GM19025 (cell line): ENCODE measurements around the gene SNW1.
A peak's percentile ranks its signal among the peaks of the same experiment; 100 is the strongest.
"Not testable (repeated sequence)": the region's sequence is repeated elsewhere in the genome, so short reads cannot be mapped to it uniquely, and the experiment has no call there.

ENCODE experiments used
- ATAC-seq: cut with Tn5 transposase; IDR thresholded peaks from one replicate; pipeline ENCODE4 v1.9.1; 2021; ENCODE audit warnings: mild to moderate bottlenecking, low read depth, moderate library complexity; ENCODE audit not compliant: unreplicated experiment

SNW1 gene

DNA sequence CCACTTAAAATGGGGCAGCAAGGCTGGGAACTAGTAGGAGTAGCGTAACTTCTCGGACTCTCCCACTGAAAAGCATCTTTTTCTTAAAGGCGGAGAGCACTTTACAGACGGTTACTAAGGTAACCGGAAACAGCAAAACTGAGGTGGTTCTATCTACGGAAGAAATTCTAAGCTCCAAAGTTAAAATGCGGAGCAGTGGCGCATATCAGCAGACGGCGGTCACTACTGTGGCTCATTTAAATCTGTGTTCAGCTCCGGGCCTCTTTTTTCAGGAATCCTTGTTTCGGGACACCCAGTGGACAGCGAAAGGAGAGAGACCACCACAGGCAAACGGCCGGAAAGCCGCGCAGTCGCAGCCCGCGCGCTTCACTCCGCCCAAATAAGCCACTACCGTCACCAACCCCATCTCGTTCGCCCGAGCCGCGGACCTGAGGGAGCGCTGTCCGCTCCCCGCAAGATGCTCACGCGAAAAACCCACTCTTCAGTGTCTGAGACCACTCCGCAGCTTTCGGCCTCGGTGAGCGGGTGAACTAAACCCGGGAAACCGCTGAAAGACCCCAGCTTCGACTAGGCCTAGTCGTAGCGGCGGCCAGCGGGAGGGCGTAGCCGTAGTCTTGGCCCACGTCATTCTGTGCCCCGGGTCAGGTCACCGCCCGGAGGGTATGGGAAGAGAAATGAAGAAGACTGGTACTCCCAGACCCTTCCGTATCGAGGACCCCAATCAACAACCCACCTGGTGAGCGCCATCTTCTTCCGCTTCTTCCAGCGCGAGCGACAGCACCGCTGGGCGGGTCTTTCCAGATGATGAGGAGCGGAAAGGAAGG, at the start of gene SNW1:
Gene SNW1 (minus strand): TSS at position 776 of the 824 bp plus-strand sequence. CDS start 29 bp downstream, at position 747.
- ATAC-seq = peak; percentile 88

DNA sequence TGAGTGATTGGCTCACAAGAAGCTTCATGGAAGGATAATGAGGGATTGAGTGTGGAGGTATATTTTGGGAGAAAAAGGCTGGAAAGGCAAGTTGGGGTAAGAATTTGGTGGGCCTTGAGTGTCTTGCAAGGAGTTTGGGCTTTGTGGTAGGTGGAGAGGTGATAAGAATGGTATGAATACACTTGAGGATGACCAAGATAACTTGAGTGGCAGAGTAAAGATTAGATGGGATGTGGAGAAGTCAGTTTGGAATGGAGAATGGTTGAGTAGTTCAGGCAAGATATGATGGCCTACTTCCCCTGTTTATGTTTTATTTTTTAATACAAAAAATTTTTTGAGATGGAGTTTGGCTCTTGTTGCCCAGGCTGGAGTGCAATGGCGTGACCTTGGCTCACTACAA, 48.1 kb upstream of the SNW1 start:
- ATAC-seq = no peak

DNA sequence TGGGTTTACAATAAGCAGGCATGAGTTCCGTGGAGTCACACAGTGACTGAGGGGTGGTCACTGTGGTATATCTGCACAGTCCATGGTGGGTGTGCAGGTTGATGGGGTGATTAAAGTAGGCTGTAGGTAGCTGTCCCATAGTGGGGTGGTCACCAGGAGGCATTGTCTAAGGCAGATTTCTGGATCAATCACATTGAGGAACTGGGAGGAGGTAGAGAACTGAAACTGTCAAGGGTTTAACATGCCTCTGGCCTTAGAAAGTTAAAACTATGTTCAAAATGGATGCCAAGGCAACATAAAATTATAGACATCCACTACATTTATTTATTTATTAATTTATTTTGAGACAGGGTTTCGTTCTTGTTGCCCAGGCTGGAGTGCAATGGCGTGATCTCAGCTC, 47.3 kb upstream of the SNW1 start:
- ATAC-seq = no peak

DNA sequence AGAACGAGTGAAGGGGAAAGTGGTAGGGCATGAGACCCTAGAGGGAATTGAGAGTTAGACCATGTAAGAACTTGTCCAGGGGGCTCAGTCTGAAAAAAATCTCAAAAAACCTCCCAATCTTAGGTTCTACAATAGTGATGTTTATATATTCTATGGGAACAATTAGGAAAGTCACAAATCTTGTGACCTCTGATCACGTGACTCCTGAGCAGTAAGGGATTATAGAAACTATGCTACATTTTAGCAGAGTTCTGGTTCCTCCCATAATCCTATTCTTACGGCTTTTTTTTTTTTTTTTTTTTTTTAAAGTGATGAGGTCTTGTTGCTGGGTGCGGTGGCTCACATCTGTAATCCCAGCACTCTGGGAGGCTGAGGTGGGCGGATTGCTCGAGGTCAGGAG, 44.8 kb upstream of the SNW1 start:
- no peak for ATAC-seq

DNA sequence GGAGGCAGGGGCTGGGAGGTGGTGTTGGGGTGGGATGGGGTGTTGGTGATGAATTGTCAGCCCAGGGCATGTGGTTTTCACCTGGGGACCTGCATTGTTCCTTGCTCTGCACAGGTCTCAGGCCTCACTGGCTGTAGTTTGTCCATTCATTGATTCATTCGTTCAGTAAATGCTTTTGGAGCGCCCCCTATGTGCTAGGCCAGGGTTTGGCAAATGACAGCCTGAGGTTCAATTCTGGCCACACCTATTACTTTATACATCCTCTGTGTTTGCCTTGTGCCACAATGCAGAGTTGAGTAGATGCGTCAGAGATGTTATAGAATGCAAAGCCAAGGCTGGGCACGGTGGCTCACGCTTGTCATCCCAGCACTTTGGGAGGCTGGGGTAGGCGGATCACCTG, 43.6 kb upstream of the SNW1 start:
- no peak for ATAC-seq

DNA sequence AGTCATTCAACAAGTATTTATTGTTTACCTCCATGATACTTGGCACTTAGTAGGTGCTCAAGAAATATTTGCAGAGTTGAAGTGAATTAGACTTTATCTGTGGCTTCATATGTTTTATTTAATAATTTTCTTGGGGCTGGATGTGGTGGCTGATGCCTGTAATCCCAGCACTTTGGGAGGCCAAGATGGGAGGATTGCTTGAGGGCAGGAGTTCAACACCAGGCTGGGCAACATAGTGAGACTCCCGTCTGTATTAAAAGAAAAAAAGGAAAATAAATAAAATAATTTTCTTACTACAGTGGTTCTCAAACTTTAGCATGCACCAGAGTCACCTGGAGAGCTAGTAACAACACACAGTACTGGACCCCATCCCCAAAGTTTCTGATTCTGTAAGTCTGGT, 39.9 kb upstream of the SNW1 start:
- no peak for ATAC-seq

DNA sequence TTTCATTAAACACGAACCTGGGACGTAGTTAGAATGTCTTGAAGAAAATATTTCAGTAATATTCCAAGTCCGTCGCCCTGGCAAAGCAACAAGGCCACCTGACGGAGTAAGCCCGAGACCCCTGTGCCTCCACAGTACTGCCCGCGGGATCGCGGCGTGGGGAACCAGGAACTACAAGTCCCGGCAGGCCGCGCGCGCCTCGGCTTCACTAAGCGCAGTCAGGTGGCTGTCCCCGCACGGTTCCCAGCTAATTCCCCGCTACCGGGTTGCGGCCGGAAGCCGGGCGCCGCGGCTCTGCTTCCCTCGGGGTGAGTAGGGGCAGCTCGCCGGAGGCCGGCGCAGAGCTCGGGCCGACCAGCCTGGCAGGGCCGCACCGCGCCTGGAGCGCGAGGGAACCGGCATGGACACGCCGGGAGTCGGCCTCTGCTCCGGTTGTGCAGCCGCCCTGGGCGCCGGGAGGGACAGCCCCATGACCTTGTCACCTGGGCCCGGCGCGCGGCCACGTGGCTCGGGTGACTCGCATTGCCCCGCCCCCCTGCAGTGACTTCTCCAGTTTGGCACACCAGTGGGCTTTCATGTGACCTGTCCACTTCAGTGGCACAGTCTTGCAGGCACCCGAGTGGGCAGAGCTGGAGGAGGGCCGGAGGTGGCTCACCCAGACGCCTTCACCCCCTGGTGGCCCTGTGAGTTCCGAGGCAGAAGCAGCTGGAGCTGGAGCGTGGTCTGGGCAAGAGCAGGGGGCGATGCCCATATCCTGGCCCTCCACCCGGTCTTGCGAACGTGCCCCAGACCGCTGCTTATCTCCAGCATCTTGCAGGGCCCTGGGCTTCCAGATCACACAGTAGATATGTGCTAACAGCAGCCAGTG, 39.1 kb upstream of the SNW1 start, which contains the start of gene ADCK1:
Gene ADCK1 (plus strand): TSS at position 247 of the 868 bp plus-strand sequence. CDS start 18,870 bp downstream, outside the sequence.
- ATAC-seq = peak; percentile 97

DNA sequence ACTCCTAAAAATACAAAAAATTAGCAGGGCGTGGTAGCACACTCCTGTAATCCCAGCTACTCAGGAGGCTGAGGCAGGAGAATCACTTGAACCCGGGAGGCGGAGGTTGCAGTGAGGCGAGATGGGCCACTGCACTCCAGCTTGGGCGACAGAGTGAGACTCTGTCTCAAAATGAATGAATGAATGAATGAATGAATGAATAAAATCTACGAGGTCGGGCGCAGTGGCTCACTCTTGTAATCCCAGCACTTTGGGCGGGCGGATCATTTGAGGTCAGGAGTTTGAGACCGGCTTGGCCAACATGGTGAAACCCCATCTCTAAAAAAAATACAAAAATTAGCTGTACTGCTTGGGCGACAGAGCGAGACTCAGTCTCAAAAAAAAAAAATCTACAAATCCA, 38.5 kb upstream of the SNW1 start:
- not testable (repeated sequence) for ATAC-seq

DNA sequence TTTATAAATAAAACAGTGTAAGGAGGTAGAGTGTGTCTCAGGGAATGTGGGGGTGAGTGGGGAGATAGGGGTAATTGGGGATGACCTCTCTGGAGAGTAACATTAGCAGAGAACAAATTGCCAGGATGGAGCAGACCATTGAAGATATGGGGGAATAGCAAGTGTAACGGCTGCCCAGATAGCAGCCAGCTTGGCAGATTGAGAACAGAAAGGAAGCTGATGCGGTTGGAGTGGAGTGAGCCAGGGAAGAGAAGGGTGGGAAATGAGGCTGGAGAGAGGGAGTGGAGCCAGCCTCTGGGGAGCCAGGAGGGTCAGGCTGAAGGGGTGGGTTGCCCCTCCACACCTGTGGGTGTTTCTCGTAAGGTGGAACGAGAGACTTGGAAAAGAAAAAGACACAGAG, 33.4 kb upstream of the SNW1 start:
- ATAC-seq = no peak

DNA sequence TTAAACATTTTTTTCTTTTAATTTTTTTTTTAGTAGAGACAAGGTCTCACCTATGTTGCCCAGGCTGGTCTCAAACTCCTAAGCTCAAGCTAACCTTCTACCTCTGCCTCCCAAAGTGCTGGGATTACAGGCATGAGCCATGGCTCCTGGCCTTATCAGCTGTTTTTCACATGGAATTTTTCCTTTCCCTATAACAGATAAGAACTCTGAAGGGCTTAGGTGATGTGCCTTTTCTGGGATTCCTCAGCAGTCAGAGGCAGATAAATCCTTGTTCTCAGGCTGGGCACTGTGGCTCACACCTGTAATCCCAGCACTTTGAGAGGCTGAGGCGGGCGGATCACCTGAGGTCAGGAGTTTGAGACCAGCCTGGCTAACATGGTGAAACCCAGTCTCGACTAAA, 32.3 kb upstream of the SNW1 start:
- not testable (repeated sequence) for ATAC-seq

DNA sequence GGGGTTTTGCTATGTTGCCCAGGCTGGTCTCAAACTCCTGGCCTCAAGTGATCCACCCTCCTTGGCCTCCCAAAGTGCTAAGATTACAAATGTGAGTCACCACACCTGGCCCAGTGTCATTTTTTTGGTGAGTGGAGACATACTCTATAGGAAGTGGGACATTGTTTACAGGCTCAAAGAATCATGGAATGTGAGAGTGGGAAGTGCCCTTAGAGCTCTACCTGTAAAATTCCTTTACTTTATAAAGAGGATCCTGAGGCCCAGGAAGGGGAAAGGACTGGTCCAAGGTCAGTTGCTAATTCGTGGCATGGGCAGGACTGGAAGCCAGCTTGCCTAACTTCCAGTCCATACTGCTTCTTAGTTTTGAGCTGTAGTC, 30.3 kb upstream of the SNW1 start:
- no peak for ATAC-seq

DNA sequence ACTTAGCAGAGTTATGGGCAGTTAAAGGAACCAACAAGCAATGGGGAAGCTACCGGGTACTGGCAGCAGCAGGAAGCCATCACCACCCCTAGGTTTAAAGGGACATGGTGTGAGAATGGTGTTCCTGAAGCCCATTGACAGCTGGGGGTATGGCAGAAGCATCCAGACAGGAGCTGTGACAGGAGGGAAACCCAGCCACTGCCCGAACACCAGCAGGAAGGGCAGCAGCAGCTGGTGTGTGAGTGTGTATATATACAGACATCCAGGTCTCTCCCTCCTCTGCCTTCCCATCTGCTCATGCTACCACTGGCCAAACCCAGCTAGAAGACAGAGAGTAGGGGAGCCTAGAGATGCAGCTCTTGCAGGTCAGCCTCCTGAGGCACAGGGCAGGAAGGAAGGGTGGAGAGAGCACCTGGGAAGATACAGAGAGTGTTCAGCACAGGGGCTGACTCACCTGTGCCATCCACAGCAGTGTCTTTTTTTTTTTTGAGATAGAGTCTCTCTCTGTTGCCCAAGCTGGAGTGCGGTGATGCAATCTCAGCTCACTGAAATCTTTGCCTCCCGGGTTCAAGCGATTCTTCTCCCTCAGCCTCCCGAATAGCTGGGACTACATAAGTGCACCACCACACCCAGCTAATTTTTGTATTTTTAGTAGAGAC, 29.7 kb upstream of the SNW1 start:
- ATAC-seq = no peak

DNA sequence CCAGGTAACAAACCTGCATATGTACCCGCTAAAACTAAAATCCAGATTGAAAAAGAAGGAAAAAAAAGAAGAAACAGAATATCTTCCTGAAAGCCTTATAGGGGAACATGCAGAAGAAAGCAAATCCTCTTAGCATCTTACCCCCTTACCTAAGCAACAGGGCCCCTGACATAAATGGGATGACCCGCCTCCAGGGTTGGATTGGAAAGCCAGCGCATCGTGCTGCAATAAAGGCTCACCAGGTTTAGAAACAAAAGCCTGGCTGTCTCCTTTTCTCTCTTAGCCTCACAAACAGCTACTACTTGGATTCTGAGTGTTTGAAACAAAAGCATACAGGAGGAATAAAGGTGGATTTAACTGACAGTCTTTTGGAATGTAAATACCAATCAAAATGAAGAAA, 25.2 kb upstream of the SNW1 start:
- no peak for ATAC-seq

DNA sequence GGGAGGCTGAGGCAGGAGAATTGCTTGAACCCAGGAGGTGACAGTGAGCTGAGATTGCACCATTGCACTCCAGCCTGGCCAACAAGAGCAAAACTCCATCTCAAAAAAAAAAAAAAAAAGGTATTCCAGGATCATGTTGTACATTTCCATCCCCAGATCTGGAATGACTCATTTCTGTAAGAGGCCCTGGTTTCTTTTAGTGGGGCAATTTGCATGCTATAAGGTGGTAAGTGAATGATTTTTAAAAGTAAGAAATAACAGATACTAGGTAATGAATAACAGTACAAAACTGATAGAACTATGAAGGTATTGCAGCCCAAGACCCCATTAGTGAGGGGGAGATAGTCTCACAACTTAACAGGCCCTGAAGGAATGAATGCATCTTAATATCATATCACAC, 21.2 kb upstream of the SNW1 start:
- no peak for ATAC-seq

DNA sequence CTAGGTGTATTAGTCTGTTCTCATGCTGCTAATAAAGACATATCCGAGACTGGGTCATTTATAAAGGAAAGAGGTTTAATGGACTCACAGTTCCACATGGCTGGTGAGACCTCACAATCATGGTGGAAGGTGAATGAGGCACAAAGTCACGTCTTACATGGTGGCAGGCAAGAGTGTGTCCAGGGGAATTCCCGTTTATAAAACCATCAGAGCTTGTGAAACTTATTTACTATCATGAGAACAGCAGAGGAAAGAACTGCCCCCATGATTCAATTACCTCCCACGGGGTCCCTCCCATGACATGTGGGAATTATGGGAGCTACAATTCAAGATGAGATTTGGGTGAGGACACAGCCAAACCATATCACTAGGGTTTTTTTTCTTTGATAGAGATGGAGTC, 13.0 kb upstream of the SNW1 start:
- ATAC-seq = not testable (repeated sequence)

DNA sequence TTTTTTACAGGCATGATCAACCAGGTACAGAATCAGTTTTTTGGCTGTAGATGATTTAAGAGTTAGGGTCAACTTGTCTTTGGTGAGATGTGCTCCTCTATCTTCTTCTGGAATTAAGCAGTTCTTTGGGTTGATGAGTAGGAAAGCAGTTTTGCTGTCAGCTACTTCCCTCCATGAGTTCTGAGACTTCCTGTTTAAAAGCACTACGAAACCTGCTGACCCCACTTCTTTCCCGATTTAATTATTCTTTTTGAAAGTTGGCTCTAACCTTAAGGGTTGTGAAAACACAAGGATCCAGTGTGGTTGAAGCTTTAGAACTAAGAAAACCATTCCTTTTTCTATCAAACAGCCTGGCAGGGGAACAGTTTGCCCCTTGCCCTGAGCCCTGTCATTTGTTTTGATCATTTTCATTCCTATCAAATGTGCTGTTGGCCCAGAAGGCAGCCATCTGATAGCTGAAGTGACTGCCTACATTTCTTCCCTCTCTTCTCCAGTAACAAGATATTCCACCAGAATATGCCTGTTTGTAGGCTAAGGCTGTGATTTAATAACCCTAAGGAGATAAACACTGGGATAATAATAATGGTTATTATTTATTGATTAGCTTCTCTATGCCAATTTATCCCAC, 7.6 kb upstream of the SNW1 start:
- not testable (repeated sequence) for ATAC-seq

DNA sequence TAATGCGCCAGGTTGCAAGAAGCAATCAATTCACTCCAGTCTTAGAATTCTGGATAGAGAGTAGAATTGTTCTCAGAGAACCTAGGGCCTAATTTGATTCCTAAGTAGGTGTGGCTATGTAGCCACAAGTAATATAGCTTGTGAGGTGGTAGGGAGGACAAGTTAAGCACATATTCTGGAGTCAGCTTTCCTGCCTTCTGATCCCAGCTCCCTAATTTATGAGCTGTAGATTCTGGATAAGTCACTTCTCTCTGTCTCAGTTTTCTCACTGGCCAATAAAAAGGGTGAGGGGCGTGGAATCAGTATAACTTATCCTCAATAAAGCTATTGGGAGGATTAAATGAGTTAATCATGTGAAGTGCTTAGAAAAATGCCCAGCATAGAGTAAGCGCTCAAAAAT, 3.0 kb upstream of the SNW1 start:
- no peak for ATAC-seq

DNA sequence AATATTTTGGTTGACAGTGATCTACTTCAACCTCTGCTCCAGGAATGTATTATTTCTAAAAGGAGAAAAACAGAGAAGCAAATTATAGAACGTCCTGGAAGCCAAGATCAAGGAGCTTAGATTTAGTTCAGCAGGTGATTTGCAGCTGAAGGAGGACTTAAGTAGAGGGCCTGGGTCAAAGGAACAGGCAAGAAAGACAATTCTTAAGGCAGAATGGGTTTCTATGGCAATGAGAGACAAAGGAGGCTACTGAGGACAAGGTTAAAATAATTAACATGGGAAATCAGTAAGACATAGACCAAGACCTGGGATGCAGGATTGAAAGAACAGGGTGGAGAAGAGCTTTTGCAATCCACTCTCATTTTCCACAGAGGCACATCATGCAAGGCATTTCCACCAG, 2.4 kb upstream of the SNW1 start:
- no peak for ATAC-seq

DNA sequence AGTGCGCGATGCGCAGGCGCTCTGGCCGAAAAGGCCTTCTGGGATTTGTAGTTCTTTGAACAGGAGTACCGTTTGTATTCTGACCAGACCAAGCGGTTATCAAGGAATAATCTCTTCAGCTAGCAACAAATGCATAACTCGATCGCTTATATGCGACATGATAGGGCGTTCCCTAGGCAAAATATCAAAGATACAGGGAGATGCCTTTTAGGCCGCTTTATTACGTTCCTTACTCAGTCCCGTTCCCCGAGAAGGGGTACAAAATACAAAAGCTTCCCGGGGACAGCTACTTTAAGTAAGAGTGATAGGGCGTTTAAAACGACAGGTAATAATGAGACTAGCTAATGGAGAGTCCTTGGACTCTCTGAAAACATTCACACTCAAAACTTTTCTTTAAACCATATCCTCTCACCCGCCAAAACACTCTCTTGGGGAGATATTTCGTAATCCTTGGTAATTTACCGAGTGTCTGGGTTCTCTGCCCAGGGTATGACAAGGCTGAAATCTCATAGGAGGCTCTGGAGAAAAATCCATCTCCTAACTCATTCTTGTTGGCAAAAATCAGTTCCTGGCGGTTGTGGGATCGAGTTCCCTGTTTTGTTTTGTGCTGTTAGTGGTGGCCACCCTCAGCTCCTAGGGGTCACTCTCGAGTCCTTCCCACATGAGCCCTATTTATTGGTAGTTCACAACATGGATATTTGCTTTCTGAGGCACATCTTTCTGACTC, 412 bp upstream of the SNW1 start:
- ATAC-seq = peak; percentile 21
